ENCODE measurements around the gene MAML2.

- TF ChIP-seq CTCF (conservative IDR thresholded peaks at IDR 0.05): no peak
- no peak for TF ChIP-seq ZFX (IDR thresholded peaks at IDR 0.05)
These were observed 33.8 kb upstream of the MAML2 start for GRCh38 chr11:96376796-96377195.

Data from C4-2B (cell line).